GM18519 (cell line): ENCODE data around the gene TEAD4.

Source experiments
- ATAC-seq: cut with Tn5 transposase; IDR thresholded peaks from one replicate; pipeline ENCODE4 v1.9.1; 2021; ENCODE audit warnings: mild to moderate bottlenecking, moderate library complexity; ENCODE audit not compliant: unreplicated experiment, low FRiP score

Gene TEAD4

DNA sequence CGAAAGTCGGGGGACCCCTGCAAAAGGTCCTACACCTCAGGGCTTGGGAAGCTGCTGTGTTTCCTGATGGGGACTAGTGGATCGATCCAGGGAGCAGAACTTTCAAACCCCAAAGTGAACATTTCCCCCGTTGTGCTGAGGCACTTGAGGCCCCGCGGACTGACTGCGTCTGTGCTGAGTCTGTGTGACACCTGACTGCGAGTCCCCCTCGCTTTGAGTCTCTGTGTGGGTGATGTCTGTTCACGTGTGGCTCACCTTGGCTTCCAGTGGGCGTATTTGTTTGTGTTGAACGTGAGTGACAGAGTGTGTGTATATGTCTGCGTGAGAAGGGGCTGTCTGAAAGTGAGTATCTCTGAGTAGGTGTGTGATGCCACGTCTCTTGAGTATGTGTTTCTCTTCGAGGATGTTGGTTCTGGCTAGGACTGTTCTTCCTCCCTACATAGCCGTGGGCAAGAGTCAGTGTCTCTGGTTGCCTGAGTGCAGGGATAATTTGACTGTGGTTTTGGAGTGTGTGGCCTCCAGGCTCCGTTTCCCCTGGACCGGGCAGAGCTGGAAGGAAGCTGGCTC, 1.3 kb downstream of the TEAD4 start:
- no peak for ATAC-seq

DNA sequence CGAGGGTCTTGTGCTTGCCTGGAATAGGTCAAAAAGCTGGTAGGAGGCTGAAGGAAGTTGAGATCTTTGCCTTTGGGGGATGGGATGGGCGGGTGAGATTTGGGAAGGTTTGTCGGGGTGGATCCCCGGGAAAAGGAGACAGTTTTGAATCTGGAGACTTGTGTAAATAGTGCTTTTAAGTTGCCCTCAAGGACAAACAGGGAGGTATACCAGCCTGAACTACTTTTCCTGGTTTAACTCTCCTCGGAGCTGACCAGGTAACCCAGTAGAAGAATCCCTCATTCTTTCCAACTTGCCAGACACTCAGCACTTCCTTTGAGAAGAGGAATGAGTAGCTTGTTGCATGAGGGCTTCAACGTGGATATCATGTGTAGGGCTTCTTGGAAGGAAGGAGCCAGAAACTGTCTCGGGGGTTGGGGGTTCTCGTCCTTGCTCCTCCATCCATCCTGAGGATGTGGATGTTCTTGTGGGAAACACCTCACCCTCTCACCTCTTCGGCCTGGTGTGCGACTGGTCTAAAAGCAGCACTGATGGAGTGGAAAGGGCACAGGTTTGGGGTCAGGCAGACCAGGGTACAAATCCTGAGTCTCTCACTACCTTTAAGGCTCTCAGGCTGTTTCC, 1.9 kb downstream of the TEAD4 start:
- ATAC-seq, result no peak

DNA sequence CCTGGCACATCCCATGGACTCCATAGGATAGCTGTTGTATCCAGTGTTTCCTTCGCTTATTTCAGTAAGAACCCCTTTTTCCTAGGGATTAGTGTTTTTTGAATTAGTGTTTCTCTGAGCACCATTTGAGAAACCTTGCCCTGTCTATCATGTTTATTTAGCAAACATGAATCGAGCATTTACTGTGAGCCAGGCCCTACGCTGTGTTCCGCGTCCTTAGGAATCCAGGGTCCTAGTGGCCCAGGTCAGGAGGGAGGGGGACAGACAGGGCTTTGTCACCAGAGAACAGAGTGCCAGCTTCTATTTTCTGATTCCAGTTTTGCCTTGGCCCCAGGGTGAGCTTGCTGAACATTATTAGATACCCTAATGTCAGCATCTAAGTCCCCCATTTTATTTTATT, 2.5 kb downstream of the TEAD4 start:
- ATAC-seq, result no peak

DNA sequence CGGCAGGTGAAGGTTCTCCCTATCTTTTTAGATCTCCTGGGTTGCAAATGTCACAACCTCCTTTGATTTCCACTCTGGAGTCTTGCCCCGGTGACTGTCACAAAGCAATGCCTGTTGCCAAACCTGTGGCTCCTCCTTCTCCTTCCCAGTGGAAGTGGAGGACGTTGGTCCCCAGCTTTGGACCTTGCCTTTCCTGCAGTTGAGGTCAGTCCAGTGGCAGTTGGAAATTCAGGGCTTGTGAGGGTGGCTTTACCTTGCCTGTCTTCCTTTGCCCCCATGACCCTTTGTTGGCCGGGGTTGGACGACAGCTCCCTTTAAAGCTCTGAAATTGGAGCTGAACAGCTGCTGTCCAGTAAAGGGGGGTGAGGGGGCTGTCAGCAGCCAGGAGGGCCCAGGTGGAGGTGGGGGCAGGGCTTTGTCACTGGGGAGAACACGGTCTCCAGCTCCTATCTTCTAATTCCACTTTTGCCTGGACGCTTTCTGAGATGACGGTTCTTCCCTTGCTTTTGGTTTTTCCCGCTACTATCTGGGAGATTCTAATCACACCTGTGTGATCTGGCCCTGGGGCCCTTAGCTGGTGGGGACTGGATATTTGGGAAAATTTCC, 4.1 kb downstream of the TEAD4 start:
- no peak for ATAC-seq

GRCh38 chr12:2963760-2964292, 4.6 kb downstream of the TEAD4 start:
- no peak for ATAC-seq

DNA sequence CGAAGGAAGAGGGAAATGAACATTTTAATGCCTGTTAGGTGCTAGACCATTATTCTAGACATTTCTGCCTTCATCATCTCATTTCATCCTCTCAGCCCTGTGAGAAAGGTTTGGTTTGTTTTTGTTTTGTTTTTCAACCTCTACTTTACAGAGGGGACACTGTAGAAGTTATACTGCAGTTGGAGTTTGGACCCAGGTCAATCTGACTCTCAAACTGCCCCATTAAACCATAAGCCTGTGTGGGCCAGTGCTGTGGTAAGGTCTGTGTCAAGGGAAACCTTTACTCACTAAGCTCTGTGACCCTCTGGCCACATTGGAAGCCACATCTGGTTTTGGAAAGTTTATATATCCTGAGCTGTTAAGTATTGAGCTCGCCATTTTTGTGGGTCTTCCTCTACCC, 8.5 kb downstream of the TEAD4 start:
- no peak for ATAC-seq

- ATAC-seq, result no peak
Observed at GRCh38 chr12:2970744-2971143, 11.5 kb downstream of the TEAD4 start.

- ATAC-seq, result no peak
Observed at GRCh38 chr12:2973566-2973965, 14.4 kb downstream of the TEAD4 start.

- ATAC-seq, result no peak
Observed at GRCh38 chr12:2974560-2974971, 15.4 kb downstream of the TEAD4 start.

DNA sequence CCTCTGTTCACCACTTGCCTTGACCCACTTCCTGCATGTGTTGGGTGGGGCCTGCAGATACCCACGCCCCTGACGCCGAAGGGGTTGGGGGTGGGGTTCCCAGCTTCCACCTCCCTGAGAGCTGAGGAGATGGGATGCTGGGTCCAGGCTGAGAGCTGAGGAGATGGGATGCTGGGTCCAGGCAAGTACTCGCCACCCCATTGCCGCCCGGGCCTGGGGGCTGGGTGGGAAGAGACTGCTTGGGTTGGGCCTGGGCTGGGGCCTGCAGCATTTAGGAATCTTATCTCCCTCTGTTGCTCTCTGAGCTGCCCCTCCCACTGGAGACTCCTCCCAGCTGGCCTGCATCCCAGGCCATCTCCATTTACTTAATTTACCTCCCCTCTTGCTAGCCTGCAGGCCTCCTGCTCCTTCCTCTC, 17.4 kb downstream of the TEAD4 start:
- no peak for ATAC-seq

GRCh38 chr12:2977776-2978175, 18.6 kb downstream of the TEAD4 start:
- no peak for ATAC-seq

DNA sequence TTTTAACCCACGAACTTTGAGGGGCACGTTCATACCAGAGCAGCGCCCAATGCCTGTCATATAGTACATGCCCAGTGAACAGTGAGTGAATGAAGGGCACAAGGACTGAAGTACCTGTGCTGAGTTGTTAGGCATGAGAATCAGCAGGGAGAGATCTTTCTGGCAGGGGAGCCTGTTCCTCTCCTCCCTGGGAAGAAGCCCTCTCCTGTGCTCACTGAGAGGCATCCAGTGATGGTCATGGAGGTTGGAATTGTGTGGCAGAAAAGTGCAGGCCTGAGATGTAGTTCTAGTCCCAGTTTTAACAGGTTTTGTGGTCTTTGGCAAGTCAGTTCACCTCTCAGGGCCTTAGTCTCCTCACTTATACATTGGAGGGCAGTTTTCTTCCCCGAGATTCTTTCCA, 20.6 kb downstream of the TEAD4 start:
- ATAC-seq, result no peak

DNA sequence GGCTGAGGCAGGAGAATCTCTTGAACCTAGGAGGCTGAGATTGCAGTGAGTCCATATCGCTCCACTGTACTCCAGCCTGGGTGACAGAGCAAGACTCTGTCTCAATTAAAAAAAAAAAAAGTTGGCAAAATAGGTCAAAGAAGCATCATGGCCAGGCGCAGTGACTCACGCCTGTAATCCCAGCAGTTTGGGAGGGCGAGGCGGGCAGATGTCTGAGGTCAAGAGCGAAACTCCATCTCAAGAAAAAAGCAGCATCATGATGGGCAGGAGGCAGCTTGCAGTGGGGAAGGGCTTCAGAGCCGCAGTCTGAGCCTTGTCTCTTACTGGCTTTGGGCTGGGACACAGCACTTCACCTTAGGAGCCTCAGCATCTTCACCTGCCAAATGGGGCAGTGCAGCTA, 21.4 kb downstream of the TEAD4 start:
- ATAC-seq, result no peak

DNA sequence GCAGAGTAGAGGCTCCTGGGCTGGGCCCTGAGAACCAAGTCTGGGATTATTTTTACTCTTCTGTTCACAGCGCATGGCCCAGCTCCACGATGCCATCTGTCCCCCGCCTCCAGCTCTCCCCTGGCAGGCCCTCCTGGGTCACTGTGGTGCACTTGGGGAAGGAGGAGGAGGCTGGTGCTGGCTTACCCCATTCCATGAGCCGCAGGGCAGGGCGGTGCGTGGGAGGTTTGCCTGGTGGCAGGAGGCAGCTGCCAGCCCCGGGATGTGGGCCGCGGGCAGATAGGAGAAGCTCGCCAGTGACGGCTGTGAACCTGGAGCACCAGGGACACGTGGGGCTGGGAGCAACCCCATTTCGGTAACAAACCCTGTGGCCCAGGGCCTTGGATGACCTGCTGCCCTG, 23.2 kb downstream of the TEAD4 start:
- ATAC-seq, result no peak

DNA sequence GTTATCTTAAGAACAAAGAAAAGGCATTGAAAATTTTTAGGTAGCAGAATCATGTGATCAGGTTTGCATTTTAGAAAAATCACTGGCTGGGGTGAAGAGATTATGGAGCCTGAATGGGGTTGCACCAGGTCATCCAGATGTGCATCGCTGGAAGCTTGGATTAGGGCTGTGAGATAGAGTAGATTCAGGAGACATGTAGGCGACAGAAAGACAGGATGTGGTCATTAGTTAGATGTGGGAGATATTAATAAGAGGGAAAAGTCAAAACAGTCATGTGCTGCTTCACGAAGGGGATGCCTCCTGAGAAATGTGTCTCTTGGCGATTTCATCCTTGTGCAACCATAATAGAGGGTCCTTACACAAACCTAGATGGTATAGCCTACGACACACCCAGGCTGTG, 25.1 kb downstream of the TEAD4 start:
- ATAC-seq, result no peak

GRCh38 chr12:2984698-2985097, 25.5 kb downstream of the TEAD4 start:
- ATAC-seq, result no peak

DNA sequence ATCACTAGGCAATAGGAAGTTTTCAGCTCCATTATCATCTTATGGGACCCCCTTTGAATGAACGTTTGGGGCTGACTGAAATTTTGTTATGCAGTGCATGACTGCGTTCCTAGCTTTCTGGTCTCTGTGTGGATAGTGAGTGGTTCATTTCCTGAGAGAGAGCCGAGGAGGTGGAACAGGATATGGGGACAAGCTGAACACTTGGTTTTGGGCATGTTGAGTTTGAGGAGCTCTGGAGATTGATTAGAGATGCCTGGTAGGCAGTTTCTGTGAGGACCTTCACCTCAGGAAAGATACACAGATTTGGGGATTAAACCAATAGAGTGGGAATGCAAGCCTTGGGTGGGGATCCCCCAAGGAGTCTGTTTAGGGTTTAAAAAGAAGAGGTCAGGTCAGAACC, 27.7 kb downstream of the TEAD4 start:
- ATAC-seq, result no peak

GRCh38 chr12:2988494-2988893, 29.3 kb downstream of the TEAD4 start:
- ATAC-seq, result no peak

- ATAC-seq, result no peak
Observed at GRCh38 chr12:2992724-2993123, 33.5 kb downstream of the TEAD4 start.

DNA sequence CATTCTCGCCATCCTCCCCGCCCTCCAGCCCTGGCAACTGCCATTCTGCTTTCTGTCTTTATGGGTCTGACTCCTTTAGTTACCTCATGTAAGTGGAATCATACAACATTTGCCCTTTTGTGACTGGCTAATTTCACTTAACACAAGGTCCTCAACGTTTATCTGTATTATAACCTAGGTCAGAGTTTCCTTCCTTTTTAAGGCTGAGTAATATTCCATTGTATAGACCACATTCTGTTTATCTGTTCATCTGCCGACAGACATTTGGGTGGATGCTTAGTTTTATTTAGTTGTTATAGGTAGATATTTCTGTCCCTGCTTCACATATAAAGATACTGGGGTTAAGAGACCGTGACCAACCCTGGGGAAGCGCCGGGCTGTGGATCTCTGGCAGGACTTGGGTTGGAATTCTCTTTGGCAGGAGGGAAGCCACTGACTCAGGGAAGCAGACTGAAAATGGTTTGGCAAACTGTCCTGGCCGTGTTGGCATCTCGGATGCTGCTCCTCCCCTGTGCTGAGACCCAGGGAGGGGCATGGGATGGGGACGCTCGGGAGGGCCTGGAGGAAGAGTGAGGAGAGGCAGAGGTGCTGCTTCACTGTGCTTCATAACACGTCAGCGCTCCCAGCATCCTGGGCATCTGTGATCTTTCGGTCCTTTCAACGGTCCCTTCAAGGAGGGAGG, 38.9 kb downstream of the TEAD4 start:
- ATAC-seq, result no peak

DNA sequence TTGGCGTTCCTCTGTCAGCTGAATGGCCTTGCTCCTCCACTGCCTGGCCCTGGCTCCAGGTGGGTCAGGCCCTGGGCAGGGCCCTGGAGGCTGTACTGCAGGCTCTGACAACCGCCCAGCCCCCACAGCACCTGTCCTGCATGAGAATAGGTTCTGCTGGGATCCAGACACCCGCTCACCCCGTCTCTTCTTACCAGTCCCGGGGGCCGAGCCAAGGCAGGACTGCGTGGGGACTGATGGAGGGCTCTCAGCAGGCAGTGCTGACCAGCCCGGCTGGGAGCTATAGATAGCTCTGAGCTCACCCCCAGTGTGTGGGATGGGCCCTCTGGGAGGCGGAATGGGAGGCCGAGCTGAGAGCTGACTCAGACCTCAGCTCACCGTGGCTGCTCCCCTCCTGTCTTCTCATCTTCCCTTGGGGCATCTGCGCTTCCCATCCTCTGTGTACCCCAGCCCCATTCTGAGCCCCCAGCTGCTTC, 39.6 kb downstream of the TEAD4 start:
- no peak for ATAC-seq
